SK-N-MC (cell line): ENCODE data around the gene AGBL1.

Experiments used
- EZH2 ChIP-seq: fragments of 200-600 bp; sonication (generic); IDR thresholded peaks from one replicate; pipeline ENCODE4 v1.6.1; 2017; ENCODE audit warnings: antibody characterized with exemption
- POLR2AphosphoS5 ChIP-seq: IDR thresholded peaks from 2 replicates; pipeline ENCODE4 v1.6.1; 2012; ENCODE audit warnings: mild to moderate bottlenecking, low read depth, low read length, borderline replicate concordance

- no peak for TF ChIP-seq EZH2
- TF ChIP-seq POLR2AphosphoS5: no peak
Measured at GRCh38 chr15:86167841-86168240, 88.2 kb downstream of the AGBL1 start.
